ENCODE results near the gene OR51B6. TPM values are rescaled to one million over a fixed set of nuclear protein-coding genes. Genes with fewer than 3 reads are reported as not detected.
A peak's percentile ranks its signal among the peaks of the same experiment; 100 is the strongest.

Gene OR51B6
- total RNA-seq, 2 experiments from 2014 or later = not detected

- CTCF ChIA-PET = interaction anchor here (1.1 to 1.3 kb wide), 2 partner anchors 754 to 1193 kb away, joined by 3 to 4 read pairs; no protein-coding TSS in a partner anchor
- Mint-ChIP-seq H3K27me3 (peaks cover 2% of the 10 kb centered on the region), H3K4me1 (no peaks in the 10 kb centered on the region), H3K36me3 (no peaks in the 10 kb centered on the region), H3K4me3 (no peak overlapping the region), H3K9me3 (ENCODE audit: low read depth) (no peaks in the 10 kb centered on the region), H3K27ac (no peak overlapping the region)
- DNase-seq (peak; percentile 43), ATAC-seq (no peak)
Measured at GRCh38 chr11:5380740-5381342, 29.5 kb downstream of the OR51B6 start.

- H3K9me3 Mint-ChIP-seq (ENCODE audit: low read depth) = no peaks in the 10 kb centered on the region
- H3K36me3 Mint-ChIP-seq = no peaks in the 10 kb centered on the region
- no peaks in the 10 kb centered on the region for H3K4me1 Mint-ChIP-seq
- no peak within 1 kb of the TSS for H3K4me3 Mint-ChIP-seq
- DNase-seq = no peak
- ATAC-seq = no peak
- no peak within 1 kb of the TSS for H3K27ac Mint-ChIP-seq
- CTCF ChIA-PET = no interaction called here
- peaks cover 2% of the 10 kb centered on the region for H3K27me3 Mint-ChIP-seq
Measured at GRCh38 chr11:5383576-5383975, 32.3 kb downstream of the OR51B6 start, which contains the start of gene OR51M1. TSS of gene OR51M1 (plus strand) at chr11:5383812. CDS start at chr11:5389399, 5,587 bp downstream.

- no peaks in the 10 kb centered on the region for H3K9me3 Mint-ChIP-seq (ENCODE audit: low read depth)
- no peak overlapping the region for H3K4me3 Mint-ChIP-seq
- H3K4me1 Mint-ChIP-seq = no peaks in the 10 kb centered on the region
- no peak for DNase-seq
- ATAC-seq = no peak
- H3K36me3 Mint-ChIP-seq = no peaks in the 10 kb centered on the region
- H3K27ac Mint-ChIP-seq = no peak overlapping the region
- H3K27me3 Mint-ChIP-seq = peaks cover 2% of the 10 kb centered on the region
- CTCF ChIA-PET = no interaction called here
Measured at GRCh38 chr11:5384335-5384734, 33.0 kb downstream of the OR51B6 start.

- Mint-ChIP-seq H3K9me3 (ENCODE audit: low read depth) (no peaks in the 10 kb centered on the region), H3K27ac (no peak overlapping the region), H3K4me3 (no peak overlapping the region), H3K27me3 (peaks cover under 1% of the 10 kb centered on the region), H3K4me1 (no peaks in the 10 kb centered on the region), H3K36me3 (no peaks in the 10 kb centered on the region)
- CTCF ChIA-PET = no interaction called here
- ATAC-seq (no peak), DNase-seq (no peak)
Measured at GRCh38 chr11:5390210-5390609, 38.9 kb downstream of the OR51B6 start.

- DNase-seq = no peak
- CTCF ChIA-PET = no interaction called here
- H3K27ac Mint-ChIP-seq = no peak overlapping the region
- no peaks in the 10 kb centered on the region for H3K36me3 Mint-ChIP-seq
- H3K4me3 Mint-ChIP-seq = no peak overlapping the region
- no peaks in the 10 kb centered on the region for H3K27me3 Mint-ChIP-seq
- no peak for ATAC-seq
- H3K9me3 Mint-ChIP-seq (ENCODE audit: low read depth) = no peaks in the 10 kb centered on the region
- H3K4me1 Mint-ChIP-seq = no peaks in the 10 kb centered on the region
Measured at GRCh38 chr11:5394091-5394490, 42.8 kb downstream of the OR51B6 start.

- ATAC-seq (no peak), DNase-seq (no peak)
- Mint-ChIP-seq H3K27ac (no peak overlapping the region), H3K4me3 (no peak overlapping the region), H3K4me1 (no peaks in the 10 kb centered on the region), H3K27me3 (no peaks in the 10 kb centered on the region), H3K9me3 (ENCODE audit: low read depth) (no peaks in the 10 kb centered on the region), H3K36me3 (no peaks in the 10 kb centered on the region)
- CTCF ChIA-PET = no interaction called here
Measured at GRCh38 chr11:5398936-5399335, 47.6 kb downstream of the OR51B6 start.

Other genes starting within 250 kb of the OR51B6 start
- not detected for gene OR52A5, start 213.2 kb upstream of the OR51B6 start, total RNA-seq
- gene OR52A1, start 196.8 kb upstream of the OR51B6 start, total RNA-seq = not detected
- not detected for gene OR51V1, start 150.8 kb upstream of the OR51B6 start, total RNA-seq
- not detected for gene HBB, start 124.4 kb upstream of the OR51B6 start, total RNA-seq
- not detected for gene HBD, start 117.0 kb upstream of the OR51B6 start, total RNA-seq
- gene HBG1, start 101.7 kb upstream of the OR51B6 start, total RNA-seq = not detected
- gene HBG2, start 96.7 kb upstream of the OR51B6 start, total RNA-seq = not detected
- not detected for gene HBE1, start 81.6 kb upstream of the OR51B6 start, total RNA-seq
- not detected for gene OR51B4, start 49.6 kb upstream of the OR51B6 start, total RNA-seq
- gene OR51B2, start 27.2 kb upstream of the OR51B6 start, total RNA-seq = not detected
- gene OR51B5, start 8.0 kb upstream of the OR51B6 start, total RNA-seq = under 1 TPM in 1 of 2 experiments, not detected in 1; 0.47 TPM
- not detected for gene OR51M1, start 32.3 kb downstream of the OR51B6 start, total RNA-seq
- not detected for gene OR51Q1, start 70.6 kb downstream of the OR51B6 start, total RNA-seq
- not detected for gene OR51I1, start 90.0 kb downstream of the OR51B6 start, total RNA-seq
- not detected for gene OR51I2, start 97.8 kb downstream of the OR51B6 start, total RNA-seq
- not detected for gene OR52D1, start 137.2 kb downstream of the OR51B6 start, total RNA-seq
- under 1 TPM in 1 of 2 experiments, not detected in 1; 0.12 TPM for gene UBQLN3, start 158.4 kb downstream of the OR51B6 start, total RNA-seq
- gene UBQLNL, start 165.2 kb downstream of the OR51B6 start, total RNA-seq = under 1 TPM; 0.19 to 0.55 TPM
- gene OR52H1, start 197.0 kb downstream of the OR51B6 start, total RNA-seq = not detected
- gene OR52B6, start 229.4 kb downstream of the OR51B6 start, total RNA-seq = not detected
- 1 to 10 TPM in 1 of 2 experiments, under 1 TPM in 1; 0.37 to 1.5 TPM for gene TRIM6, start 245.1 kb downstream of the OR51B6 start, total RNA-seq

Measured in activated CD8-positive, alpha-beta memory T cell treated with anti-CD3 and anti-CD28 coated beads, Interleukin-2, amount 10 ng/mL, durations not matched to agents 7 days and 5 days (primary cell).